Fibroblast of mammary gland (primary cell): Measurements from ENCODE around the gene ARSG.

Experiments
- DNase-seq: peaks from one replicate; pipeline ENCODE4 v3.0.0-alpha.2; 2010; ENCODE audit warnings: low read depth
- H3K4me3 ChIP-seq: 2 replicates; pipeline ENCODE4 v1.5.1; 2011; ENCODE audit warnings: low read depth, mild to moderate bottlenecking, low read length, moderate library complexity; ENCODE audit not compliant: control insufficient read depth
- CTCF ChIP-seq: conservative IDR thresholded peaks from 2 replicates; pipeline ENCODE4 v1.5.1; 2011; ENCODE audit warnings: low read depth, low read length, inconsistent platforms; ENCODE audit not compliant: control insufficient read depth, insufficient read depth

Gene ARSG

GRCh38 chr17:68289473-68289872 lies 1.8 kb upstream of the ARSG start:
- H3K4me3 ChIP-seq, result no peak overlapping the region
- TF ChIP-seq CTCF, result no peak
- no peak for DNase-seq

- H3K4me3 ChIP-seq, result no peak overlapping the region
- DNase-seq, result no peak
- TF ChIP-seq CTCF, result no peak
Observed at GRCh38 chr17:68289936-68290267, 1.4 kb upstream of the ARSG start.

GRCh38 chr17:68290268-68290954 lies 884 bp upstream of the ARSG start:
- H3K4me3 ChIP-seq, result no peak overlapping the region
- no peak for DNase-seq
- no peak for TF ChIP-seq CTCF

- TF ChIP-seq CTCF, result no peak
- peak; percentile 55 for DNase-seq
- H3K4me3 ChIP-seq, result peak overlapping the region; percentile 46
Observed at GRCh38 chr17:68291836-68292688, 767 bp downstream of the ARSG start.

- no peak for DNase-seq
- no peak overlapping the region for H3K4me3 ChIP-seq
- TF ChIP-seq CTCF, result no peak
Observed at GRCh38 chr17:68292689-68293040, 1.4 kb downstream of the ARSG start.

GRCh38 chr17:68293490-68294195 lies 2.3 kb downstream of the ARSG start:
- no peak for DNase-seq
- TF ChIP-seq CTCF, result no peak
- H3K4me3 ChIP-seq, result no peak overlapping the region
